Cardiac atrium fibroblast (primary cell): ENCODE measurements around the gene DMKN. TPM values are rescaled to one million over a fixed set of nuclear protein-coding genes. Genes with fewer than 3 reads are reported as not detected.

Experiments used
- total RNA-seq: library from RNA; depleted of rRNA; stranded (reverse); fragments of >200 nt; gene quantifications from 2 replicates; pipeline ENCODE4 v1.2.3, GENCODE V29; 2015

Gene DMKN, protein sequence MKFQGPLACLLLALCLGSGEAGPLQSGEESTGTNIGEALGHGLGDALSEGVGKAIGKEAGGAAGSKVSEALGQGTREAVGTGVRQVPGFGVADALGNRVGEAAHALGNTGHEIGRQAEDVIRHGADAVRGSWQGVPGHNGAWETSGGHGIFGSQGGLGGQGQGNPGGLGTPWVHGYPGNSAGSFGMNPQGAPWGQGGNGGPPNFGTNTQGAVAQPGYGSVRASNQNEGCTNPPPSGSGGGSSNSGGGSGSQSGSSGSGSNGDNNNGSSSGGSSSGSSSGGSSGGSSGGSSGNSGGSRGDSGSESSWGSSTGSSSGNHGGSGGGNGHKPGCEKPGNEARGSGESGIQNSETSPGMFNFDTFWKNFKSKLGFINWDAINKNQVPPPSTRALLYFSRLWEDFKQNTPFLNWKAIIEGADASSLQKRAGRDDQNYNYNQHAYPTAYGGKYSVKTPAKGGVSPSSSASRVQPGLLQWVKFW
- total RNA-seq, result 2.0 and 4.2 TPM in 2 replicates

DNA sequence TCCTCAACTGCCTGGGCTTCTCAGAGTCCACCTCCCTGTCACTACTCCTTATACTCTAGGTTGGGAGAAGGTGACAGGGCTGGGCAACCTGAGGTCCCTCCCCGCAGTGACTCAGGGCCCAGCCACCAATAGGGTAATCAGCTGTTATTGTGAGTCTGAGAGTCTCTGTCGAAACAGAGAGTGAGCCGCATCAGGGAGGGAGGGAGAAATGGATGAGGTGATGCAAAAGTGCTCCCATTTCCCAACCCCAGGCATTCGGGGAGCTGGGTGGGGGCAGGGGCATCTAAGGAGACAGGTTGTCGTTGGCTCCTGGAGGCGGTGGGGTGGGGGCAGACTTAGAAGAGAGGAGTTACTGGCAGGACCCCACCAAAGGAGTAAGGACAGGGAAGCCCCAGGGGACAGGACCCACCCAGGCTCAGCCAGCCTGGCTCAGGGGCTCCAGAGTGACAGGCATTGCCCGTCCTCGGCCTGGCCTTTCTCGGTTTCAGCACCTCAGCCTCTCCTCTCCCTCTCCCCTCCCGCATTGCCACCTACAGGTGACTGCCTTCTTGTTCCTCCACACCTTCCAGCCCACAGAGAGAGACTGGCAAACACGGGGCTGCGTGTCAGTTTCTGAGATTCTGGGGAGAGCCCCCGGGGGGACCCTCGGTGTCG, at the start of gene DMKN:
Gene DMKN (minus strand): TSS at position 22 of the 654 bp plus-strand sequence. CDS start 174 bp downstream, outside the sequence.

DNA sequence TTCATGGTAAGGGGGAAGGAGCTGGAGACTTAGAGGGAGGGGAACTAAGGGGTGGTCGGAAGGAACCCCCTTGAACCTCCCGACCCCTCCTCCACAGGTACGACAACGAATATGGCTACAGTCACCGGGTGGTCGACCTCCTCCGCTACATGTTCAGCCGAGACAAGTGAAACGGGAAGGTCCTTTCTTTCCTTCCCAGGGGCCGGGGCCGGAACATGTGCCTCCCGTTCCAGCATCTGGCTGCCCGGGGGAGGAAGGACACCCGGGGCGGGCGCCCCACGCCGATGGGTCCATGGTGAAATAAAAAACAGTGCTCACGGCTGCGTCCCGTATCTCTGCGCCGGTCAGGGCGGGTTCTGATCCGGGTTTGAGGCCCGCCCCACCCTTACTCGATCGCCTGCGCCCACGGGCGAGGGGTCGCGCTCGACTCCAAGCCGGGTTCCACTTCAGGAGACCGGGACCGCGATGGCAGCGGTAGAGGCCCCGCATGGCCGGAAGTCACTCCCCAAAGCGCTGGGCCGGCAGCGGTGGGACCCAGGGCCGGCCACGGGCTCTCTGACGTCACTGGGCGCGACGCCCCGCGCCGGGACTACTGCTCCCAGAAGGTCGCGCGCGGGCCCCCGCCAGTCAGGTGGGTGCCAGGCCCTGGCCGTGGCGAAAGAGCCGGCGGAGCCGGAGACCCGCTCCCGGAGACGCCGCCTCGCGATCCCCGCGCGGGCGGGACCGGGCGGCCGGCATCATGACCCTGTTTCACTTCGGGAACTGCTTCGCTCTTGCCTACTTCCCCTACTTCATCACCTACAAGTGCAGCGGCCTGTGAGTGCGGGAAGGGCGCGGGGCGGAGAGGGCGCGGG, 31.8 kb upstream of the DMKN start, which contains the start of gene TMEM147:
Gene TMEM147 (plus strand): TSS at position 626 of the 854 bp plus-strand sequence. CDS start 114 bp downstream, at position 740.

DNA sequence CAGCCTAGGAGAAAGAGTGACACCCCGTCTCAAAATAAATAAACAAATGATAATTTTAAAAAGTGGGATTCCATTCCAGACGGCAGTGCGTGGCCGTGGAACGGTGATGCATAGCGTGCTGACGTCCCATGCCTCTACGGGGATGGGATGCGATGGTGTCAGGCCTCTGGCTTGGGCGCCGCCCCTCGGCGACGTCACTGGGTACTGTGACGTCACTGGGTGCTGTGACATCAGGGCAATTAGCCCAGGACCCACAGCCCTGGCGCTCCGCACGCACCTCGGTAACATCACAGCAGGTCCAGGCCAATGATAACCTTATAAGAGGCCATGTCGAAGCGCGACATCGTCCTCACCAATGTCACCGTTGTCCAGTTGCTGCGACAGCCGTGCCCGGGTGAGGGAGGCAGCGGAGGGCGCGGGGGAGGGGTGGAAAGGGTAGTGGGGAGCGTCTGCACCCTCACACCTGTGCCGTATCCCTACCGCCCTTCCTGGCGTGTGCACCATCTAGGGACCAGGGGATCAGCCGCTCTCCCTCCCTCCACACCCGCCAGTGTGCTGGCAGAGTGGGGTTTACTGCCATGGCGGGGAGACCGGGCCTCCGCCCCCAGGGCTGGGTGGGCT, 19.9 kb upstream of the DMKN start, which contains the start of gene GAPDHS:
Gene GAPDHS (plus strand): TSS at position 256 of the 621 bp plus-strand sequence. CDS start 72 bp downstream, at position 328.

DNA sequence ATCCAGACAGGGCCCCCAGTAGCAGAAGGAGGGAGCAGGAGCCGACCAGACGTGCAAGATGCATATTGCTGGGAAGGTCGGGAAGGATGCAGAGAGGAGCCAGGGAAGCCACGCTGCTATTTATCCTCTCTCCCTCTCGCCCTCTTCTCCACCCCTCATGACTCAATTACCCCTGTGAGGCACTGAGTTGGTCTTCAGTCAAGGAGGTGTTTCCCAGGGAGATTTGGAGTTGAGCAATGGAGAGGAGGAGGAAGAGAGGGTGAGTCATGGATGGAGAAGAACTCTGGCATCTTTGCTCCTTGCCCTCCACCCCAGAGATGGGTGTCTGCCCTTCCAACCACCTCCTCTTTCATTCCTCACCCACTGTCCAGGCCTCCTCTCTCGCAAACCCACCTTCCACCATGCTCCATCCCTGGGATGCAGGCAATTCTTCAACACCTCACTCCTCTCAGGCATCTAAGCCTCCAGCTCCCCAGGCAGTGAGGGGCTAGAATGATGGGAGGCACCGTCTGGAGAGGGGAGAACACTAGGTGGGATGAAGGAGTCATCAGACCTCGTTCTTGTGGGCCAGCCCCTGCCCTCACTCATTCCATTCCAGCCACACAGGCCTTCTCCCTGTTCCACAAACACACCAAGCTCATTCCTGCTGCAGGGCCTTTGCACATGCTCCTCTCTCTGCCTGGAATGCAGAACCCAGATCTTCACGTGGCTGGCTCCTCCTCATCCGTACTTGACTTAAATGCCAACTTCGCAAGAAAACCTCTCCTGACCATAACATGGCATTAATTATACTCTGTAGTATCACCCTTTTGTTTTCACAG, 15.0 kb upstream of the DMKN start, which contains the start of gene SBSN:
Gene SBSN (minus strand): TSS at position 94 of the 821 bp plus-strand sequence. CDS start 30 bp downstream, at position 64.

DNA sequence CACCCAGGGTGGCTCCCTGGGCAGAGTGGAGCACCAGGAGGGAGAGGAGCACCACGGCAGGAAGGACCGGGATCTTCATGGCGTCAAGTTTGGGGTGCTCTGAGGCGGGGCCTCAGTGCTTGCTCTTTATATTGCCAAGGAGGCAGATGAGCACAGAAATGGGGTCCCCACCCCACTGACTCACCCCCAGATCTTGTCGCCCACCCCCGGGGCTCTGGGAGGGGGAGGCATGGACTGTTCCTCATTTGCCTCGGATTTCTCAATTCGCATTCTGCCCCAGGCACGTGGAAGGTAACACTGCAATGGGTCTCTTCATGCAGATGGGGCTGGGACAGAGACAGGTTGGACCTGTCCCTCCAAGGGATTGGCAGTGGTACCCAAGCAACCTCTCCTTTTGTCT, 23.1 kb downstream of the DMKN start, which contains the start of gene KRTDAP:
Gene KRTDAP (minus strand): TSS at position 101 of the 400 bp plus-strand sequence. CDS start 22 bp downstream, at position 79.

DNA sequence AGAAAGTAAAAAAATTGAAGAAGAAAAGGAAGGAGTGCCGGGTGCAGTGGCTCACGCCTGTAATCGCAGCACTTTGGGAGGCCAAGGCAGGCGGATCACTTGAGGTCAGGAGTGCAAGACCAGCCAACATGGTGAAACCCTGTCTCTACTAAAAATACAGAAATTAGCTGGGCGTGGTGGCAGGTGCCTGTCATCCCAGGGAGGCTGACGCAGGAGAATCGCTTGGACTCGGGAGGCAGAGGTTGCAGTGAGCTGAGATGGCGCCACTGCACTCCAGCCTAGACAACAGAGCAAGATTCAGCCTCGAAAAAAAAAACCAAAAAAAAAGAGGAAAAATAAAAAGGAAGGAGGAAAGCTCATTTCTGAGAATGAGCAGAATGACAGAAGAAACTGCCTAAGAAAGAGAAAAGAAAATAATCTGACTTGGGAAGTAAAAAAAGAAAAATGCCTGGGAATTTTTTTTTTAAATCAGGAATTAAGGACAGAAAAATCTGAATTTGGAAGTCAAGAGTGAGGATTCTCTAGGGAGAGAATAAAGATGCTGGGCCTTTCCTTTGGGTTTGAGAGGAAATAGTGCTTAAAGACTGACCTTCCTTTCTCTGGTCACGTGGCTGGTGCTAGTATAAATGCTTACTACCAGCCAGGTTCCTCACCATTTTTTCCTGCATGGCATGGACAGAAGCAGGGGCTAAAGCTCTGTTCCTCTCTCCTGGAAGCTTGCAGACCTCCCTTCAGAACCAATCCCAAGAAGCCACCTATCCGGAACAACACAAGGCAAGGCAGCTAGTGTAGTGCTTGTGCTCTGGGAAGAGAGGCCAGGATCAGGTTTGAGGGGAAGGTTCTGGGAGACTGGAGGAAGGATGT, 65.6 kb downstream of the DMKN start, which contains the start of gene FFAR2:
Gene FFAR2 (plus strand): TSS at position 652 of the 864 bp plus-strand sequence. CDS start 1,458 bp downstream, outside the sequence.

Other genes with a start within 250 kb of the DMKN start
- gene USF2, start 244.7 kb downstream of the DMKN start, total RNA-seq, result 50.9 and 53.4 TPM in 2 replicates
- gene HAMP, start 231.1 kb downstream of the DMKN start, total RNA-seq, result not detected in 2 replicates
- not detected in 2 replicates for gene MAG, start 221.5 kb downstream of the DMKN start, total RNA-seq
- gene CD22, start 184.5 kb downstream of the DMKN start, total RNA-seq, result not detected in 2 replicates
- gene FFAR1, start 165.7 kb downstream of the DMKN start, total RNA-seq, result not detected in 2 replicates
- gene FFAR3, start 155.2 kb downstream of the DMKN start, total RNA-seq, result not detected in 2 replicates
- not detected in 2 replicates for gene GPR42, start 142.6 kb downstream of the DMKN start, total RNA-seq
- gene FFAR2, start 65.4 kb downstream of the DMKN start, total RNA-seq, result not detected in 2 replicates
- gene KRTDAP, start 23.2 kb downstream of the DMKN start, total RNA-seq, result not detected in 2 replicates
- 0.18 and 0.32 TPM in 2 replicates for gene SBSN, start 14.7 kb upstream of the DMKN start, total RNA-seq
- not detected in 2 replicates for gene GAPDHS, start 19.8 kb upstream of the DMKN start, total RNA-seq
- 63.8 and 65.7 TPM in 2 replicates for gene TMEM147, start 32.0 kb upstream of the DMKN start, total RNA-seq
- gene ATP4A, start 50.0 kb upstream of the DMKN start, total RNA-seq, result not detected in 2 replicates
- gene PMIS2, start 72.5 kb upstream of the DMKN start, total RNA-seq, result not detected in 2 replicates
- 3.4 and 4.0 TPM in 2 replicates for gene HAUS5, start 99.1 kb upstream of the DMKN start, total RNA-seq
- gene RBM42, start 115.4 kb upstream of the DMKN start, total RNA-seq, result 33.6 and 65.1 TPM in 2 replicates
- gene ETV2, start 128.1 kb upstream of the DMKN start, total RNA-seq, result 2.3 TPM in 1 of 2 replicates, not detected in the other
- 513 and 712 TPM in 2 replicates for gene COX6B1, start 134.7 kb upstream of the DMKN start, total RNA-seq
- not detected in 2 replicates for gene UPK1A, start 152.9 kb upstream of the DMKN start, total RNA-seq
- not detected in 2 replicates for gene ZBTB32, start 190.9 kb upstream of the DMKN start, total RNA-seq
- gene KMT2B, start 204.4 kb upstream of the DMKN start, total RNA-seq, result 7.6 and 11.5 TPM in 2 replicates
- 2.4 and 2.9 TPM in 2 replicates for gene IGFLR1, start 228.8 kb upstream of the DMKN start, total RNA-seq
- 14.3 and 17.8 TPM in 2 replicates for gene U2AF1L4, start 231.8 kb upstream of the DMKN start, total RNA-seq
- gene PSENEN, start 232.0 kb upstream of the DMKN start, total RNA-seq, result 30.3 and 37.6 TPM in 2 replicates
- gene LIN37, start 234.9 kb upstream of the DMKN start, total RNA-seq, result 14.3 and 15.7 TPM in 2 replicates
- 11.5 and 35.0 TPM in 2 replicates for gene HSPB6, start 243.4 kb upstream of the DMKN start, total RNA-seq
- 1.8 and 5.0 TPM in 2 replicates for gene PROSER3, start 244.5 kb upstream of the DMKN start, total RNA-seq